NCI-H2196 (cell line): ENCODE results near the gene SMIM36.
"Not testable (repeated sequence)": the region's sequence is repeated elsewhere in the genome, so short reads cannot be mapped to it uniquely, and the experiment has no call there.

Source experiments
- DNase-seq: peaks from one replicate; lab custom pipeline; 2025; ENCODE audit not compliant: unreplicated experiment; lab: John Stamatoyannopoulos, UW

The SMIM36 gene

DNA sequence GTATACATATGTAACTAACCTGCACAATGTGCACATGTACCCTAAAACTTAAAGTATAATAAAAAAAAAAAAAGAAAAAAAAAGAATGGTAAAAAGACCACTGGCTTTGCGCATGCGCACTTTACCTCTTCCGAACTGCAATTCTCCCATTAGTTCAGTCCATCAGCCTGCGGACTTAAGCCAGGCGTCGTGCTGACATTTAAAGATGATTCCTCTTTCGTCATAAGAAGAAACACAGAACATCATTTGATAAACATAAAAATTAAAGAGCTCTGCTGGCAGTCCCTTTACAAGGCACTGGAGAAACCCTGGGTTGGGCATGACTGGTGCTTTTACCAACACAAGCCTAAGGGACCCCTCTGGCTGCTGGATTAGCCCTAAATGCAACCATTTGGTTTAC is 3.6 kb downstream of the SMIM36 start:
- DNase-seq = not testable (repeated sequence)

- DNase-seq = not testable (repeated sequence)
Measured at GRCh38 chr17:55501626-55502025, 9.6 kb downstream of the SMIM36 start.

DNA sequence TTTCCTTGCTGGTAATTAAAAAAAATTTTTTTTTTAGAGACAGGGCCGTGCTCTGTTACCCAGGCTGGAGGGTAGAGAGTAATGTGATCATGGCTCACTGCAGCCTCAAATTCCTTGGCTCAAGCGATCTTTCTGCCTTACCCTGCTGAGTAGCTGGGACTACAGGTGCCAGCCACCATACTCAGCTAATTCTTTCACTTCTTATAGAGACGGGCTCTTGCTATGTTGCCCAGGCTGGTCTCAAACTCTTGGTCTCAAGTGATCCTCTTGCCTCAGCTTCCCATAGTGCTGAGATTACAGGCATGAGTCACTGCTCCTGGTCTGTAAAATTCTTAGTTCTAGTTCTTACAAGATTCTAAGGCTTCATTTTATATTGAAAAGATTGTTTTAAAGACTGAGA is 11.1 kb downstream of the SMIM36 start:
- DNase-seq = no peak

- DNase-seq = no peak
Measured at GRCh38 chr17:55496094-55496881, 15.0 kb downstream of the SMIM36 start.

- no peak for DNase-seq
Measured at GRCh38 chr17:55495239-55495638, 16.0 kb downstream of the SMIM36 start.

- DNase-seq = no peak
Measured at GRCh38 chr17:55492781-55493341, 18.4 kb downstream of the SMIM36 start.

- no peak for DNase-seq
Measured at GRCh38 chr17:55490376-55490775, 20.9 kb downstream of the SMIM36 start.

- no peak for DNase-seq
Measured at GRCh38 chr17:55487695-55488432, 23.4 kb downstream of the SMIM36 start.

GRCh38 chr17:55484575-55484974 is 26.7 kb downstream of the SMIM36 start:
- DNase-seq = no peak

DNA sequence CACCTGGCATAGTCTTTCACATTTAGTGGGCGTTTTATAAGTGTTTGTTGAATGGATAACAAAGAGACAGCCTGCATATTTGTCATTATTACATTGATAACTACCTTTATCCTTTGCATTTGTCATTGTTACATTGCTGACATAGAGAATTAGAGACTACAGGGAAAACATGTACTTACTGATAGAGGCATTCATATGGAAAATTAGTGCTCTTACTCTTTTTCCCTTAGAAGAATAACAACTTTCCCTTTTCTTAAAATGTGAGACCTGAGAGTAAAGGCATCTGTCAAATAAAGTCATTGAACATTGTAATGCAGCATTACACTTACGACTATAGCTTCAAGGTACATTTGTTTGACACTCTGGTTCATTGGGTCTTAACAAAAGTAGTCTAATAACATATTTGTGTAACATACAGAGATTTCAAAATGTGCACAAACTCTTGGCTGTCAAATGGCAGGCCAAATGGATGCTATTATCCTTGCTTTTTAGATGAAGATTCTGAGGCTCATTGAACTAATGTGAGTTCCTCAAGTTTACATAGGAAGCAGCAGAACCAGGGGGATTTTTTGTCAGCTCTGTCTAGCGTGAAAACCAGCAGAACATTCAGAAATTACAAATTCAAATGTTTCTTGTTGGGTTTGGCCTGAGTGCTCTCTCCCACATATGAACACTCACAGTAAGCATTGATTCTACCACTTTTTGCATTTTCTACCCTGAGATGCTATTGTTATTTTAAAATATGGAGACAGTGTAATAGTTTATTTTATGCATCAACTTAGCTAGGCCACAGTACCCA is 28.5 kb downstream of the SMIM36 start:
- no peak for DNase-seq

GRCh38 chr17:55480631-55481315 is 30.5 kb downstream of the SMIM36 start:
- no peak for DNase-seq

DNA sequence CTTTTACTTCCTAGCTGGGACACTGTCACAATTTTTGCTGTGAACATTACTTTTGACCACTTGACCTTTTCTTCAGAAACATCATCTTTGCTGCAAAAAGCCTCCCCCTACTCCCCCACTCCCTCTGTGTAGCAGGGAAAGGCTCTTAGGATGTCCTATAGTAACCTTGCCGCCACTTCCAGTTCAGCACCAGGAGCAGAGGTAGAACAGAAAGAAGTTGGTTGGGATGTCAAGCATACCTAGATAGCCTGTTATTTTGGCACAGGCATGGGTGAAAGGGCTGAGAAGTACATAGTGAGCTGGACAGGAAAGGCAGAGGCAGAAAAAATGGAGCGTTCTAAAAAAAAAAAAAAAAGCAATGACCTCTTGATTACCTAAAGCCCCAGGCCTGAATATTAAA is 31.3 kb downstream of the SMIM36 start:
- no peak for DNase-seq

DNA sequence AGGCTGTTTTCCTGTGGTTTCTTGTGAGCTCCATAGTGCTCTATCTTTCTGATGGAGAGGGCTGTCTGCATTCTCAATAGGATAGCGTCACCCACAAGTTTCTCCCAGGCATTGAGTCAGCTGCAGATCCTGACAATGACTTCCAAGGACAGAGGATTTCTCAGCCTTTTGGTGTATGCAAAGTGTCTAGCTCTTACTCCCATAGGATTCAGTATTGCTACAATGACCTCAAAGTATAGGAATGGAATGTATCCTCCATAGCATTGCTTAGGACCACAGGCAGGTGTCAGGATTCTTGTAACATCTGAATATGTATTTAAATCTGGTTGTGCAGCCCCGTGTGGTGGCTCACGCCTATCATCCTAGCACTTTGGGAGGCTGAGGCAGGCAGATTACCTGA is 32.3 kb downstream of the SMIM36 start:
- DNase-seq = no peak

DNA sequence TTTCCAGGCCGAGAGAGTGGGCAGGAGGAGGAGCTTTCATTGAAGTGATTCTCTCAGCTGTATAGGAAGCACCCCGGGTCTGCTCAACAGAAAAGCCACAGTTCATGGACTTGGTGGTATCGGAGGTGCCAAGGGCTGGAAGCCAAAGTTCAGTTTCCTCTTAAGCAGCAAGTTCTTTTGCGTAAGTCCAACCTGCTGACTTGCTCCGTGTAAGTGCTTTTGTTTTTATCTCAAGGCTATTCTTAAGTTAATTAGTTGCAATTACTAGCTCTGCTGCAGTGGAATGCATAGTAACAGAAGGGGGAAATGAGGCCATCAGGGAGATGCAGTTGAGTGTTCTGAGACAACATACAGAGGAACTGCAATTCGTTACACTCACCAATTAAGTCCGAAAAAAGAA is 44.6 kb downstream of the SMIM36 start:
- DNase-seq = no peak

DNA sequence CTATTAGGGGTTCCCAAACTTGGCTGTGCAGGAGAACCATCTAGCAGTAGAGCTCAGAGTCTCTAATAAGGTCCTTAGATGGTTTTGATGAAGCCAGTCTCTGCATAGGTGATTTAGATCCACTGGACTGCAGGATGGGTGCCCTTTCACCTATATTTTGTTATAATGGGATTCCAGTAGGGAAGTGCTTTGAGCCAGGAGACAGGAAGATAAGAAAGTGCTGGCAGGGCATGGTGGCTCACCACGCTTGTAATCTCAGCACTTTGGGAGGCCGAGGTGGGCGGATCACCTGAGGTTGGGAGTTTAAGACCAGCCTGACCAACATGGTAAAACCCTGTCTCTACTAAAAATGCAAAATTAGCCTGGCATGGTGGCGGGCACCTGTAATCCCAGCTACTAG is 45.5 kb downstream of the SMIM36 start:
- DNase-seq = not testable (repeated sequence)

- no peak for DNase-seq
Measured at GRCh38 chr17:55463600-55463999, 47.7 kb downstream of the SMIM36 start.

GRCh38 chr17:55462711-55463110 is 48.5 kb downstream of the SMIM36 start:
- DNase-seq = no peak

DNA sequence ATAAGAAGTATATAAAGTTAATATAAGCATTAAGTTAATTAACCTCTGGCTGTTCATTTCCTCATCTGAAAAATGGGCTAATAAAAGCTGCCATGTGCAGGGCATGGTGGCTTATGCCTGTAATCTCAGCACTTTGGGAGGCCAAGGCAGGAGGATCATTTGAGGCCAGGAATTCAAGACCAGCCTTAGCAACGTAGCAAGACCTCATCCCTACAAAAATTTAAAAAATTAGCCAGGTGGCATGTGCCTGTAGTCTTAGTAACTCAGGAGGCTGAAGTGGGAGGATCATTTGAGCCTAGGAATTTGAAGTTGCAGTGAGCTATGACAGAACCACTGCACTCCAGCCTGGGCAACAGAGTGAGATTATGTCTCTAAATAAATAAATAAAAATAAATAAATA is 49.0 kb downstream of the SMIM36 start:
- no peak for DNase-seq

DNA sequence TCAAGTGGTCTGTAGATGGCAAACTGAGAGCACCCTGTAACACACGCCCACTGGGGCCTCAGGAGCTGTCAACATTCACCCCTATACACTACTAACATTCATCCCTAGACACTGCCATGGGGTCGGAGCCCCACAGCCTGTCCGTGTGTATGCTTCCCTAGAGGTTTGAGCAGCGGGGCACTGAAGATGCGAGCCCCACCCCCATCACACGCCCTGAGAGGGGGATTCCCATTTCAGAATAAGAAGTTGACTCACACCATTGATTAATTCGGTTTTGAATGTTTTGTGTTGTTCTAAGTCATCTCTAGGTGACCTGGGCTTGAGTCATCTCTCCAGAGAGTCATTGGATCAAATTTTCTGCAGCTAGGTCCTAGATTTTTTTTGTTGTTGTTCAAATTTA is 52.3 kb downstream of the SMIM36 start:
- no peak for DNase-seq

GRCh38 chr17:55458287-55458900 is 52.9 kb downstream of the SMIM36 start:
- no peak for DNase-seq
